ENCODE results near the gene SPO11.

- TF ChIP-seq ZNF274 (IDR thresholded peaks at IDR 0.05; ENCODE audit: low read depth, low read length) = no peak
- no peak for TF ChIP-seq CTCF (IDR thresholded peaks at IDR 0.05 in 2 of 3, conservative IDR thresholded peaks at IDR 0.05 in 1 of 3; ENCODE audit: borderline replicate concordance in 1 of 3, insufficient read depth in 1 of 3, low read depth in 2 of 3, low read length in 2 of 3)
- TF ChIP-seq MAX (IDR thresholded peaks at IDR 0.05) = no peak
- no peak for TF ChIP-seq REST (IDR thresholded peaks at IDR 0.05; ENCODE audit: low read depth)
Measured at GRCh38 chr20:57382516-57382915, 52.9 kb downstream of the SPO11 start.
